Stimulated activated CD4-positive, alpha-beta T cell treated with anti-CD3 and anti-CD28 coated beads, Interleukin-1b, Interleukin-23, amount 100 ng/mL, for 48 hours (primary cell): ENCODE measurements around the gene ZNF469.
"Not testable (repeated sequence)": the region's sequence is repeated elsewhere in the genome, so short reads cannot be mapped to it uniquely, and the experiment has no call there.

Source experiments
- DNase-seq: peaks from one replicate; pipeline ENCODE4 v3.0.0-alpha.2; 2020

The ZNF469 gene

GRCh38 chr16:88359008-88359407 is 23.8 kb upstream of the ZNF469 start:
- no peak for DNase-seq

- not testable (repeated sequence) for DNase-seq
These were observed 22.4 kb upstream of the ZNF469 start for GRCh38 chr16:88360401-88360800.

GRCh38 chr16:88360999-88361398 is 21.8 kb upstream of the ZNF469 start:
- DNase-seq = no peak

DNA sequence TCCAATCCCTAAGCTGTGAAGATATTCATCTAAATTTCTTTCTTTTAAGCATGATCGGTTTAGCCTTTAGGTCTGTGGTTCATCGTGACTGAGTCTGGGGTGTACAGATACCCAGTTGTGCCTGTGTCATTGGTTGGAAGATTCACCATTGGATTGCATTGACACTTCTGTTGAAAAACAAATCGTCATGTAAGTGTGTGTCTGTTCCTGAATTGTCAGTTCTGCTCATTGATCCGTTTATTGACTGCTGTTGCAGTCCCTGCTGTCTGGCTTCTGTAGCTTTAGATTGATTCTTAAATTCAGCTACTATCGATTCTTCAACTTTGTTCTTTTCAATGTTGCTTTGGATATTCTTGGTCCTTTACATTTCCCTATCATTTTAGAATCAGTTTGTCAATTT is 21.0 kb upstream of the ZNF469 start:
- DNase-seq = no peak

- DNase-seq = no peak
These were observed 19.4 kb upstream of the ZNF469 start for GRCh38 chr16:88363239-88363891.

- DNase-seq = no peak
These were observed 17.4 kb upstream of the ZNF469 start for GRCh38 chr16:88365244-88365865.

- DNase-seq = no peak
These were observed 16.6 kb upstream of the ZNF469 start for GRCh38 chr16:88366032-88366703.

GRCh38 chr16:88366704-88367047 is 16.1 kb upstream of the ZNF469 start:
- DNase-seq = no peak

DNA sequence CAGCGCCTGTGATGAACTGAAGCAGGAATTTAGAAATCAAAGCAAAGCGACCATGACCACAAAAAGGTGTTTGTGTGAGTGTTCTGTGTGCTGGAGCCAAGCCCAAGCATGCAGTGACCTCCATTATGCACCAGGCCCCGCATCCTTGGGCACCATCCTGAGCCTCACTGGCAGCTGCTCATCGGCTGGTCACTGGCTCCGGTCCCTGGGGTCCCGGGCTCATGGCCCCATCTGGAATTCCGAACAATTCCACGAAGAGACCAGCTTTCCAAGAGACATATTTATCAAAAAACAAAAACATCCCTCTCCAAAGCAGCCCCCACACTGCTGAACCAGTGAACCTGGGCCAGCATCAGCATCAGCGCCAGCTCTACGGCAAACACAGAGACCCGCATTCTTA is 15.2 kb upstream of the ZNF469 start:
- no peak for DNase-seq

DNA sequence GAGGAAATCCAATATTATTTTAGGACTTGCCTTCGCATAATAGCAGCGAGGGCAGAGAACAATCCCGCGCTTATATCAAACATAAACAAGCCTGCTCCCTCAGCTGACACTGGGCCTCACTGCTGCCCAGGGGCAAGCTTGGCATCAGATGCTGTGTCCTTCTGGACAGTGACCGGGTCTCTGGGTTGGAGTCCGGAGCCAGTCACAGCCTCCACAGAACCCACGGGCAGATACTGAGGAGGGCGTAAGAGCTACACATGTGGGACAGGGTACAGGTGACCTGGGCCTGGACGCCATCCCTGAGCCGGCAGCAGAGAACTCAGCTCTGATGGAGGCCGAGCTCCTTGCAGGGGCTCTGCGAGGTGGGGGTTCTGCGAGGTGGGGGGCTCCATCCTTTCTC is 14.7 kb upstream of the ZNF469 start:
- DNase-seq = no peak

DNA sequence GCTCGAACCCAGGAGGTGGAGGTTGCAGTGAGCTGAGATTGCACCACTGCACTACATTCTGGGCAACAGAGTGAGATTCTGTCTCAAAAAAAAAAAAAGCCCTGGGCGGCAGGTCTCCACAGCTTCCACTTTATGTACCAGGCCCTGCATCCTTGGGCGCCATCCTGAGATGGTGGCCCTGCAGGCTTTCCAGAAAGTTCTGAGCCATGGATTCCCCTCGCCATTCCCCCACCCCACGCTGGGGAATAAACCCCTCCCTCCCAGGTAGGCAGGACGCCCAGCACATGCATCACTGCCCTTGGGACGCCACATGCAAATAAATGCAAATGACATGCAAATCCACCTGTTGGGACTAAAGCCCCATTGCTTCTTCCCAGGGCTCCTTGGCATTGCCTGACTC is 13.8 kb upstream of the ZNF469 start:
- no peak for DNase-seq

DNA sequence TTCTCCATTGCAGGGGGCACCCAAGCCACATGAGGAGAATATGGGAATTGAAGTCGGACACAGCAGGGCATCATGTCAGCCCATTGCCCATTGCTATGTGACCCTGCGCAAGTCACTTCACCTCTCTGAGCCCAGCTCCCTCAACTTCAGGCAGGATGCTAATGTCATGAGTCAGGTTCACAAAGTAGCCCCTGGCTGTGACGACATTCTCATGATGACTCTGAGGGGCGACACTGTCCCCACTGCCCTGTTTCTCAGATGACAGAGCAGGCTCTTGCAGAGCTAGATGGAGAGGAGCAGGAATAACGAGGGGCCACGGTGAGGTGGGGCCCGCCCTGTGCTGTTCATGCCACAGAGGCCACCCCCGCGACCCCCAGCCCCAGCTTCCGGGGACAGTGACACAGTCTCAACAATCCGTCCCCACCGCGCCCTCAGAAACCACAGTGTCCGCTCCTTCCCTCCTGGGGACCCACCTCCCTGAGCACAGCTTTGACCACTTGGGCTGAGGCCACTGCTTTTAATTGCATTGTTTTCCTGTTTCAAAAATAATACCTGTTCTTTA is 13.2 kb upstream of the ZNF469 start:
- no peak for DNase-seq

- no peak for DNase-seq
These were observed 12.4 kb upstream of the ZNF469 start for GRCh38 chr16:88370365-88370764.

DNA sequence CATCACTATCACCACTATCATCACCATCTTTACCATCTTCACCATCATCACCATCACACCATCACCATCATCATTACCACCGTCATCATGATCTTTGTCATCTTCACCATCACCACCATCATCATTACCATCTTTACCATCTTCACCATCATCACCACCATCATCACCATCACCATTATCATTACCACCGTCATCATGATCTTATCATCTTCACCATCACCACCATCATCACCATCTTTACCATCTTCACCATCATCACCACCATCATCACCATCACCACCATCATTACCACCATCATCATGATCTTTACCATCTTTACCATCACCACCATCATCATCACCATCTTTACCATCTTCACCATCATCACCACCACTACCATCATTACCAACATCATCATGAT is 10.2 kb upstream of the ZNF469 start:
- no peak for DNase-seq

- DNase-seq = no peak
These were observed 9.5 kb upstream of the ZNF469 start for GRCh38 chr16:88373211-88373610.

DNA sequence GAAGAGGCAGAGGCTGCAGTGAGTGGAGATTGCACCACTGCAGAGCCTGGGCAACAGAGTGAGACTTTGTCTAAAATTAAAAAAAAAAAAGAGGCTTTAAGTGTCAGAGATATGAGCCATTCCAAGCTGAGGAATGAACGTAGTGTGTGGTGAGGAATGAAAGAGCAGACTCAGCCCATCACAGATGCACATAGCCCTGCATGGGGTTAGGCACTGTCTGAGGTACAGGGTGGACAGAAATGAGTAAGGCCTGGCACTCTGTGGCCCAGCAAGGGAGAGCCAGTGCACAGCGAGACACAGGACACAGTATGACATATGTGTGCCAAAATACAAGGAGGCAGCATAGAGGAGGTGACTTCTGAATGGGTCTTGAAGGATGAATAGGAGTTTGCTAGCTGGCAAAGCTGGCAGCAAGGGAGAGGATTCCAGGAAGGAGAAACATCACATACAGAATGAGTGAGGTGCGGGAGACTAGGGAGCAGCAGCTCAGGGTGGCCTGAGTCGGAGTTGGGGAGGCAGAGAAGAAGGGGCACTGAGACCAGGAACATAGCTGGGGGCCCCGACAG is 8.7 kb upstream of the ZNF469 start:
- DNase-seq = no peak

- no peak for DNase-seq
These were observed 8.0 kb upstream of the ZNF469 start for GRCh38 chr16:88374736-88375135.

DNA sequence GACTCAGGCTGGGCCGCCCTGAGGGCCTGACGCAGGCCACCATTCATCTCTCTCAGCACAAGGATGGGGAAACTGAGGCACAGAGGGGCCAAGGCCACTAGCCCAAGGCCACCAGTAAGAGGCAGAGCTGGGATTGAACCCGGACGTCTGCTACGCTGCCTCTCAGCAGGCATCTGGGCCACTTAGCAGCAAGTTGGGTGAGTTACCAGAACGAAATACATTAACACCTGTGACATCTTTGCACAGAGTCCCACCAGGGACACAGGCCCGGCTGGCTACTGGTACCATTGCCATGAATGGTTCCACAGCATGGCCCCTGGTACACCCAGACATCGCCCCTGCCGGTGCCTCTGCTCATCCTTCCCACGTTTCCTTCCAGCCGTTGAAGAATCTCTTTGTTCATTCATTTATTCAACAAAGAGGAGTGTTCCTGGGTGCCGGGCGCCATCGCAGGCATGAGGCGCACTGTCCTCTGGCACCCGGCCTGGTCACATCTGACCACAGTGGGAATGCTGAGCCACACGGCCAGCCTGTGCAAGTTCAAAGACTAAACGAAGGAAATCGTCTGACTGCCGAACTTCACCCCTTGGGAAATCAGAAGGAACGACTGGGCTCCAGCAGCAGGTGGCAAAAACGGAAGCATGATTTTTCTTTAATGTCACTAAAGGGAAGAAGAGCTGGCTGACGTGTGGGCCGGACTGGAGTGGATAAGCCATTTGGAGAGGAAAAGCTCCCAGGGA is 7.4 kb upstream of the ZNF469 start:
- DNase-seq = no peak

- DNase-seq = no peak
These were observed 6.5 kb upstream of the ZNF469 start for GRCh38 chr16:88375996-88376834.

GRCh38 chr16:88376835-88377726 is 5.7 kb upstream of the ZNF469 start:
- no peak for DNase-seq

- no peak for DNase-seq
These were observed 4.8 kb upstream of the ZNF469 start for GRCh38 chr16:88377961-88378360.
